Heart left ventricle (tissue), 16 donors: Measurements from ENCODE around the gene ATP6V0A4. TPM values are rescaled to one million over a fixed set of nuclear protein-coding genes. Genes with fewer than 3 reads are reported as not detected.

ENCODE experiments used
- ATAC-seq, 4 donors: fragments of 200-7000 bp; cut with Tn5 transposase; one replicate each; pipeline ENCODE4 v1.9.1; 2020 to 2022; ENCODE audit warnings: moderate library complexity in 4 of 4, mild to moderate bottlenecking in 3 of 4, moderate number of reproducible peaks in 1 of 4
- DNase-seq, 5 donors: peaks; one replicate each; pipeline ENCODE4 v3.0.0-alpha.2; 2020
- H3K27ac ChIP-seq, 12 donors: fragments of 200-600 bp; sonication (generic) in 4 of 12; one replicate each; pipeline versions ENCODE4 v1.5.0 to v1.8.0; 2016 to 2022; ENCODE audit warnings: mild to moderate bottlenecking in 2 of 12
- H3K27me3 ChIP-seq, 9 donors: fragments of 200-600 bp; sonication (generic) in 2 of 9; one replicate each; pipeline versions ENCODE4 v1.5.1 to v1.8.0; 2016 to 2022; ENCODE audit warnings: mild to moderate bottlenecking in 3 of 9
- H3K36me3 ChIP-seq, 9 donors: fragments of 200-600 bp; sonication (generic) in 2 of 9; one replicate each; pipeline versions ENCODE4 v1.5.0 to v1.8.0; 2018 to 2022; ENCODE audit warnings: mild to moderate bottlenecking in 2 of 9
- H3K4me1 ChIP-seq, 12 donors: fragments of 200-600 bp; sonication (generic) in 4 of 12; one replicate each; pipeline versions ENCODE4 v1.5.0 to v1.8.0; 2016 to 2022; ENCODE audit warnings: mild to moderate bottlenecking in 3 of 12
- H3K4me3 ChIP-seq, 12 donors: fragments of 200-600 bp; sonication (generic) in 4 of 12; one replicate each; pipeline versions ENCODE4 v1.5.0 to v1.8.0; 2017 to 2022; ENCODE audit warnings: mild to moderate bottlenecking in 9 of 12, moderate library complexity in 4 of 12
- H3K9me3 ChIP-seq, 12 donors: fragments of 200-600 bp; sonication (generic) in 4 of 12; one replicate each; pipeline versions ENCODE4 v1.5.0 to v1.8.0; 2016 to 2022; ENCODE audit warnings: mild to moderate bottlenecking in 1 of 12
- CTCF ChIP-seq, 12 donors: fragments of 200-600 bp; sonication (generic) in 4 of 12; IDR thresholded peaks; one replicate each; pipeline versions ENCODE4 v1.5.0 to v1.8.0; 2018 to 2022; ENCODE audit warnings: antibody characterized with exemption in 12 of 12, mild to moderate bottlenecking in 5 of 12
- POLR2A ChIP-seq, 2 donors: fragments of 450-650 bp; IDR thresholded peaks; one replicate each; pipeline ENCODE4 v1.6.1; 2017; ENCODE audit warnings: antibody characterized with exemption in 2 of 2, mild to moderate bottlenecking in 2 of 2, moderate library complexity in 2 of 2
- WGBS, 4 donors: extraction: QIAGEN DNeasy Blood & Tissue Kit in 2 of 4; methylation state at CpG; one replicate each; pipeline versions ENCODE4 v1.1.5 to v1.1.7; 2013 to 2018; 5-methylcytosine and 5-hydroxymethylcytosine counted together
- intact Hi-C, 10 donors: fragments of 100-400 bp; cut with DNase I; formaldehyde crosslinking; loops; one replicate each; pipeline versions ENCODE4 v1.11.1 to v1.14.2; 2022
- polyA plus RNA-seq, 2 donors: library from polyadenylated mRNA; stranded (reverse); fragments of 200-250 nt; gene quantifications; one replicate each; pipeline ENCODE4 v1.2.3, GENCODE V29; 2013
- total RNA-seq, 9 donors: library from RNA; depleted of rRNA in 2 of 9; stranded (reverse); fragments of >200 nt in 2 of 9; fragmentation: NEBNext Ultra II Directional in 3 of 9; extraction: Animal tissue kit (Norgen Biotek cat#: 25700) in 3 of 9; gene quantifications; one replicate each; pipeline versions ENCODE4 v1.1.0 to v1.2.4, GENCODE V29; 2016 to 2023
- donor health status: ischemic (EF 13 %, LVEDD 7.1; RV severe dilation, severe dysfunction).
- donor health status: healthy with polysubstance abuse.
- donor health status: DM: no; HTN: yes; CAD: no.
- donor health status: DM: no; HTN: no; CAD: no.
- donor health status: ischemic (EF 25% LVEDD 6.9; RV normal size, moderate dysfunction).
- donor health status: ischemic (EF 25% LVEDD 5.7; RV mildly dilated, moderate dysfunction).
- donor health status: healthy.
- donor health status: DM: yes; HTN: yes; CAD: no.
- donor health status: ischemic (EF 35%, LVEDD 5.7; RV mildly dilated, moderate dysfunction).
- donor health status: nonischemic (EF 11% LVEDD 7.7; RV severe dilation, severe dysfunction).
- donor health status: DM: yes; HTN: yes; CAD: no.
- donor health status: PGD.
- donor health status: ischemic (EF 29% LVEDD 5.4; RV normal size, mild dysfunction).
- donor health status: nonischemic (EF 23%, LVEDD 6.1; RV moderate dilation, normal function).

Gene ATP6V0A4
- total and polyA plus RNA-seq, 11 donors, result not detected

GRCh38 chr7:138657854-138658386, 140.1 kb downstream of the ATP6V0A4 start:
- DNase-seq, result no peak
- no peak for TF ChIP-seq CTCF (IDR thresholded peaks at IDR 0.05)
- TF ChIP-seq POLR2A (IDR thresholded peaks at IDR 0.05), result no peak
- Histone ChIP-seq H3K27me3 (peaks cover 0 to 12% (median 0%) of the 10 kb centered on the region in 9 donors), H3K4me1 (no peaks in the 10 kb centered on the region), H3K4me3 (no peak overlapping the region), H3K36me3 (no peaks in the 10 kb centered on the region), H3K27ac (no peak overlapping the region), H3K9me3 (peaks cover 0 to 25% (median 9%) of the 10 kb centered on the region in 12 donors)
- intact Hi-C loops, result no loop called here
- WGBS, 4 donors, result 92 to 94% (median 92%) methylated on average over 4 of the region's 4 CpGs
- ATAC-seq, result no peak

GRCh38 chr7:138656952-138657351, 141.0 kb downstream of the ATP6V0A4 start:
- peaks cover 0 to 27% (median 9%) of the 10 kb centered on the region in 12 donors for H3K9me3 ChIP-seq
- H3K27ac ChIP-seq, result no peak overlapping the region
- intact Hi-C loops, result no loop called here
- no peak overlapping the region for H3K4me3 ChIP-seq
- no peak for TF ChIP-seq CTCF (IDR thresholded peaks at IDR 0.05)
- no peak for TF ChIP-seq POLR2A (IDR thresholded peaks at IDR 0.05)
- no peak for ATAC-seq
- H3K27me3 ChIP-seq, result peaks cover 0 to 12% (median 0%) of the 10 kb centered on the region in 9 donors
- no peaks in the 10 kb centered on the region for H3K4me1 ChIP-seq
- WGBS, 4 donors, result 86 to 96% (median 94%) methylated on average over 2 of the region's 2 CpGs
- no peaks in the 10 kb centered on the region for H3K36me3 ChIP-seq
- DNase-seq, result no peak

Other genes starting within 250 kb of the ATP6V0A4 start
- gene SVOPL, start 96.8 kb downstream of the ATP6V0A4 start, total RNA-seq, result under 1 TPM in 1 of 9 donors, not detected in 8; 0.15 TPM
- not detected for gene SVOPL, start 96.8 kb downstream of the ATP6V0A4 start, polyA plus RNA-seq
- gene TMEM213, start 202 bp downstream of the ATP6V0A4 start, total RNA-seq, result not detected
- gene TMEM213, start 202 bp downstream of the ATP6V0A4 start, polyA plus RNA-seq, result not detected
- 1 to 10 TPM; 1.3 to 4.8 (median 2.1) TPM for gene KIAA1549, start 183.2 kb upstream of the ATP6V0A4 start, total RNA-seq
- 1 to 10 TPM in 1 of 2 donors, under 1 TPM in 1; 0.91 to 1.4 TPM for gene KIAA1549, start 183.2 kb upstream of the ATP6V0A4 start, polyA plus RNA-seq
- 1 to 10 TPM; 1.7 to 6.2 (median 3.7) TPM for gene ZC3HAV1L, start 237.8 kb upstream of the ATP6V0A4 start, total RNA-seq
- under 1 TPM; 0.46 to 0.80 TPM for gene ZC3HAV1L, start 237.8 kb upstream of the ATP6V0A4 start, polyA plus RNA-seq